ENCODE data around the gene EMX1. TPM values are rescaled to one million over a fixed set of nuclear protein-coding genes. Genes with fewer than 3 reads are reported as not detected.

EMX1 gene
- total RNA-seq, 1 donor from 2014 or later, result not detected

DNA sequence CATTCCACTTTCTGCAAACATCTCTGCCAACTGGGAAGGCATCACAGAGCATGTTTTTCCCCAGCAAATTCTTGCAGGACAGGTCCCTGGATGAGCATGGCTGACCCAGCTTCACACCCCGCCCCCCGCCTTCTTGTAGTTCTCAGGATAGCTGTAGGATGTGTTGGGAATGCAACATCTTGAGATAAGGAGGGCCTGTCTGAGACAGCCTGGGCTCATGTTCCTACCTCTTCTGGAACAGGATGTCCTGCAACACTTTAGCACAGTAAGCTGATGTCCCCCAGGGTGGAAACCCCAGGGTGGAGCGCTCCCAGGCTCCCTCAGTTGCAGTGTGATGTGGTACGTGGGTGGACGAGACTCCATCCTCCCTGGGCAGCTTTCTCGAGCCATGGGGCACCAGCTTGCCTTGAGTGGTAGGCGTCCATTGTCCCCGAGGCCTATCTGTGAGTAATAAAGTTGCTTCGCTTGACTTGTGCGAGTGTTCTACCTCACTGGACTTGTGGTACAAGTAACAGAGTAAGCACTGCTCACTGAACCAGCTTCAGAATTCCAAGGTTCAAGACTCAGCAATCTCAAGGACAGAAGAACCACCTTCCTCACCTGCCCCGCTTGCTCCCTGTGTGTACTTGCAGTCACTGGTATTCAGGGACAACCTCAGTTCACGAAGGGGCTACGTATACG lies 48.6 kb downstream of the EMX1 start:
- no peak overlapping the region for H3K27ac ChIP-seq
- H3K9me3 ChIP-seq, result no peaks in the 10 kb centered on the region
- intact Hi-C loops (cut with DNase I), result no loop called here
- no peak for ATAC-seq
- no peaks in the 10 kb centered on the region for H3K27me3 ChIP-seq
- H3K36me3 ChIP-seq, result no peaks in the 10 kb centered on the region
- H3K4me3 ChIP-seq, result no peak overlapping the region
- DNase-seq, result no peak
- H3K4me1 ChIP-seq, result no peaks in the 10 kb centered on the region
- TF ChIP-seq CTCF (IDR thresholded peaks at IDR 0.05), result no peak

GRCh38 chr2:72968286-72968685 lies 51.0 kb downstream of the EMX1 start:
- no peak overlapping the region for H3K4me3 ChIP-seq
- no peaks in the 10 kb centered on the region for H3K27me3 ChIP-seq
- no peaks in the 10 kb centered on the region for H3K36me3 ChIP-seq
- DNase-seq (no peak), ATAC-seq (no peak)
- no peak overlapping the region for H3K27ac ChIP-seq
- TF ChIP-seq CTCF (IDR thresholded peaks at IDR 0.05), result no peak
- no peaks in the 10 kb centered on the region for H3K4me1 ChIP-seq
- intact Hi-C loops (cut with DNase I), result no loop called here
- no peaks in the 10 kb centered on the region for H3K9me3 ChIP-seq

DNA sequence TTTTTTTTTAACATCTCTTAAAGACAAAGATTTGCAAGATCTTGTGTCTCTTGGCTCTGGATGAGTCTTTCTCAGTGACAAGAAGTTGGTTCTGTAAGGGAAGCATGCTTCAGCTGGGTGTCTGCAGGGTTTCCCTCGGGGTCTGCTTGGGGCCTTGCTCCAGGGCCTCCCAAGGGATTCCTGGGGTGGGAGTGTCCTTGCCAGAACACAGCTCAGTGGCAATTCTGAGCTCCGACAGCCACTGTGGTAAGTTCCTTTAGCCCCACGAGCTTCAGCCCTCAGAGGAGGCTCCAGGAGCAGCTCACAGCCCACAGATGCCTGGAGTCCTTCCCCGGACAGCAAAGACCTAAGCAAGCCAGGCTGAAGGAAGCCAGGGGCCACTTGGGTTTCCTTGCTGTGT lies 52.4 kb downstream of the EMX1 start:
- ATAC-seq, result no peak
- Histone ChIP-seq H3K4me1 (no peaks in the 10 kb centered on the region), H3K36me3 (no peaks in the 10 kb centered on the region), H3K9me3 (no peaks in the 10 kb centered on the region), H3K27me3 (no peaks in the 10 kb centered on the region), H3K27ac (no peak overlapping the region), H3K4me3 (no peak overlapping the region)
- no peak for TF ChIP-seq CTCF (IDR thresholded peaks at IDR 0.05)
- intact Hi-C loops (cut with DNase I), result no loop called here
- no peak for DNase-seq

DNA sequence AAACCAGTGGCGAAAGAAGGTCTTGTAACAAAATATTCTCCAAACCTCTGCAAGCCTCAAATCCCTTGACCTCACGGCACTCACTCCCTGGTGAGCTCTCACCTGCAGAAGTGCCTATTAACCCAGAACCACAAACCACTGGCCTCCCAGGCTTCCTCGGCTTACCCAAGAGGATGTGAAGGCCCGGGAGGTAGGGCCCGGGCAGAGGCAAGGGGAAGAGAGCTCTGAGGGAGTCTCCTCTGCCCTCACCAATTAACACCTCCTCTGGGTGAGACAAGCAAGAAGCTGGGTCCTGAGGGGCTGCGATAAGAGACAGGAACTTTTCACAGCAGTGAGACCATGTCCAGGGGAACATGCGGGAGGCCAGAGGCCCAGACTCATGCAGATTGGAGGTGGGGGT lies 53.7 kb downstream of the EMX1 start:
- no peaks in the 10 kb centered on the region for H3K27me3 ChIP-seq
- no peak overlapping the region for H3K27ac ChIP-seq
- H3K4me1 ChIP-seq, result no peaks in the 10 kb centered on the region
- no peak for DNase-seq
- H3K4me3 ChIP-seq, result no peak overlapping the region
- intact Hi-C loops (cut with DNase I), result no loop called here
- no peaks in the 10 kb centered on the region for H3K36me3 ChIP-seq
- no peaks in the 10 kb centered on the region for H3K9me3 ChIP-seq
- TF ChIP-seq CTCF (IDR thresholded peaks at IDR 0.05), result no peak
- no peak for ATAC-seq

DNA sequence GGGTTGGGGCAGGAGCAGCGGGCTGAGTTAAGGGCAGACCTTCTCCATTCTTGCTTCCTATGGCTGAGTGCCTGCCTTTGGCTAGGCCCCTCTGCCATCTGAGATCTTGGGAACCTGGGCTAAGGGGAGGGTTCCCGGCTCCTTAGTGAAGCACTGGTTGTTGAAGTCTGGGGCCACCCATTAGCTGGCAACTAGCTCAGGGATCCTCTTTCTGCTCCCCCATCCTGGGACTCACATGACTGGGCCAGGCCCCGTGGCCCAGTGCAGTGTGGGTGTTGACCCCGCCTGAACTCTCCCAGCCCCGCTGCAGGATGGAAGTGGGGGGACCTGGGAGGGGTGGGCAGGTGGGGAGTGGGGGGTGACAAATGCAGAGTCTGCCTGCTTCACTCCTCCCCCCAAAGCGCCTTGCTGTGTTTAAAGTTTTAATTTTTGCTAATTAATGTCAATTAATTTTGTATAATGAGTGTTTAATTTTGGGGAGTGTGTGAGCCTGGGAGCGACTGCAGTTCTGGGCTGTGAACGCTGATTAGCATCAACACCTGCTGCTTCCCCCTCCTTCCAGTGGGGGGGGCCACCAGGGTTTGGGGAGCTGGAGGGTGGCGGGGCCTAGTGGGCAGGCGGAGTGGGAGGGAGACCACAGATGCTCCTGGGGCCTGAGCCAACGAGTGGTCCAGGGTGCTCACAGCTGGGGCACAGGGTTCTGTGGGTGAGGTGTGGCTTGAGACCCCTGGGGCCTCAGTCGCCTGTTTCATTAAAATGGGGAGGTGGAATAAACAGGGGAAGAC lies 55.2 kb downstream of the EMX1 start:
- H3K4me1 ChIP-seq, result no peaks in the 10 kb centered on the region
- H3K36me3 ChIP-seq, result no peaks in the 10 kb centered on the region
- no peaks in the 10 kb centered on the region for H3K27me3 ChIP-seq
- no peak overlapping the region for H3K4me3 ChIP-seq
- peak; percentile 41 for ATAC-seq
- H3K27ac ChIP-seq, result no peak overlapping the region
- no peak for DNase-seq
- intact Hi-C loops (cut with DNase I), result no loop called here
- no peak for TF ChIP-seq CTCF (IDR thresholded peaks at IDR 0.05)
- H3K9me3 ChIP-seq, result no peaks in the 10 kb centered on the region
